Sigmoid colon (tissue), 4 donors: Measurements from ENCODE around the gene SNX3.

Experiments
- CTCF ChIP-seq, 4 experiments: fragments of 450-650 bp in 3 of 4; fragments of 200-600 bp in 1 of 4; IDR thresholded peaks; one replicate each; pipeline ENCODE4 v1.5.1; 2016 to 2019; ENCODE audit warnings: antibody characterized with exemption in 4 of 4, mild to moderate bottlenecking in 3 of 4, moderate library complexity in 2 of 4
- POLR2A ChIP-seq, 2 donors: fragments of 450-650 bp; IDR thresholded peaks; one replicate each; pipeline ENCODE4 v1.6.1; 2016; ENCODE audit warnings: antibody characterized with exemption in 2 of 2, mild to moderate bottlenecking in 2 of 2, moderate library complexity in 2 of 2
- POLR2AphosphoS5 ChIP-seq, 4 donors: sonication (generic); formaldehyde crosslinking; IDR thresholded peaks; one replicate each; pipeline ENCODE4 v1.6.1; 2017; ENCODE audit warnings: antibody characterized with exemption in 4 of 4

DNA sequence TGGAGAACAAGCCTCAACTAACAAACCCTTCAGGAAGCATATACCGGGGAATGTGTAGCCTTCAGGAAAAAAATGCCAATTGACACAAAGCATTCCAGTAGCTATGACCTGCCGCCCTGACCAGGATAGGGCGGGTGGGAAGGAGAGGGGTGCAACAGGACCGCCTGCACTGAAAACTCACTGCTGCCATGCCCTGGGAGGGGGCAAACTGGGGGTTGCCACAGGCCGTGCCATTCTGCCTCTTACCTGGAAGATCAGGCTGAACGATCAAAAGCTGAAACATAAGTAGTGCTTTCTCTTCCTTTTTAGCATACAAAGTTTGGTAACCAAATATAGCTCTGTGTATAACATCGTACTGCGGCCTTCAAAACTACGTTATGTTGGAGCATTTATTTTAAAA lies 73.3 kb downstream of the SNX3 start:
- TF ChIP-seq CTCF (IDR thresholded peaks at IDR 0.05) (no peak), POLR2A (IDR thresholded peaks at IDR 0.05) (no peak), POLR2AphosphoS5 (IDR thresholded peaks at IDR 0.05) (no peak)
